HPDE6-E6E7 (cell line): ENCODE results near the gene TTLL5.

Experiments
- DNase-seq: peaks from one replicate; pipeline ENCODE4 v3.0.0; 2011; ENCODE audit warnings: missing footprints; ENCODE audit errors: extremely low spot score

The TTLL5 gene

GRCh38 chr14:75702616-75703261, 41.7 kb downstream of the TTLL5 start:
- no peak for DNase-seq

- no peak for DNase-seq
These were observed 42.4 kb downstream of the TTLL5 start for GRCh38 chr14:75703467-75703866.

GRCh38 chr14:75705014-75705413, 44.0 kb downstream of the TTLL5 start:
- no peak for DNase-seq

- DNase-seq: peak; percentile 73
These were observed 48.3 kb downstream of the TTLL5 start for GRCh38 chr14:75709207-75709812.

GRCh38 chr14:75711105-75711795, 50.2 kb downstream of the TTLL5 start:
- DNase-seq: peak; percentile 49

GRCh38 chr14:75711796-75712211, 50.8 kb downstream of the TTLL5 start:
- peak; percentile 86 for DNase-seq

- DNase-seq: no peak
These were observed 53.9 kb downstream of the TTLL5 start for GRCh38 chr14:75714991-75715390.

- no peak for DNase-seq
These were observed 55.1 kb downstream of the TTLL5 start for GRCh38 chr14:75715926-75716780.

- DNase-seq: no peak
These were observed 56.7 kb downstream of the TTLL5 start for GRCh38 chr14:75717729-75718128.

GRCh38 chr14:75718199-75718598, 57.2 kb downstream of the TTLL5 start:
- DNase-seq: no peak

- DNase-seq: no peak
These were observed 59.1 kb downstream of the TTLL5 start for GRCh38 chr14:75720116-75720515.

GRCh38 chr14:75720842-75721498, 59.9 kb downstream of the TTLL5 start:
- no peak for DNase-seq

GRCh38 chr14:75723716-75724115, 62.7 kb downstream of the TTLL5 start:
- DNase-seq: no peak

- no peak for DNase-seq
These were observed 63.6 kb downstream of the TTLL5 start for GRCh38 chr14:75724414-75725204.

GRCh38 chr14:75725481-75725880, 64.4 kb downstream of the TTLL5 start:
- no peak for DNase-seq

- DNase-seq: no peak
These were observed 65.3 kb downstream of the TTLL5 start for GRCh38 chr14:75726321-75726720.

GRCh38 chr14:75727124-75727523, 66.1 kb downstream of the TTLL5 start:
- no peak for DNase-seq

- DNase-seq: no peak
These were observed 71.8 kb downstream of the TTLL5 start for GRCh38 chr14:75732888-75733287.

- no peak for DNase-seq
These were observed 73.8 kb downstream of the TTLL5 start for GRCh38 chr14:75734854-75735253.

GRCh38 chr14:75736845-75737485, 75.9 kb downstream of the TTLL5 start:
- DNase-seq: no peak
